SH-SY5Y (cell line): Measurements from ENCODE around the gene HAO2.

ENCODE experiments used
- GATA2 ChIP-seq: IDR thresholded peaks from 2 replicates; pipeline ENCODE4 v1.6.1; 2011; ENCODE audit warnings: mild to moderate bottlenecking, low read depth, low read length
- GATA3 ChIP-seq: IDR thresholded peaks from 2 replicates; pipeline ENCODE4 v1.6.1; 2011; ENCODE audit warnings: low read depth, mild to moderate bottlenecking, low read length, moderate library complexity

GRCh38 chr1:119375366-119375765 lies 6.8 kb downstream of the HAO2 start:
- TF ChIP-seq GATA2 (no peak), GATA3 (no peak)
